DND-41 (cell line): ENCODE data around the gene CNIH2.

Source experiments
- ATAC-seq: fragments of 200-7000 bp; cut with Tn5 transposase; 3 replicates; pipeline ENCODE4 v1.9.1; 2021; ENCODE audit warnings: low read depth; ENCODE audit not compliant: insufficient read depth
- DNase-seq: peaks from one replicate; pipeline ENCODE4 v3.0.0-alpha.2; 2020
- H2AFZ ChIP-seq: 2 replicates; pipeline ENCODE4 v1.6.0; 2012; ENCODE audit warnings: low read depth, low read length
- H3K27ac ChIP-seq: 2 replicates; pipeline ENCODE4 v1.5.1; 2012; ENCODE audit warnings: low read length, inconsistent platforms
- H3K27me3 ChIP-seq: fragments of 200-600 bp; sonication (generic); 2 replicates; pipeline ENCODE4 v1.6.0; 2012; ENCODE audit warnings: low read length, mild to moderate bottlenecking, inconsistent platforms; ENCODE audit not compliant: insufficient read depth, poor library complexity
- H3K36me3 ChIP-seq: 2 replicates; pipeline ENCODE4 v1.5.1; 2012; ENCODE audit warnings: low read length, inconsistent platforms; ENCODE audit not compliant: insufficient read depth
- H3K4me1 ChIP-seq: 2 replicates; pipeline ENCODE4 v1.5.1; 2012; ENCODE audit warnings: mild to moderate bottlenecking, low read length; ENCODE audit not compliant: insufficient read depth
- H3K4me2 ChIP-seq: 2 replicates; pipeline ENCODE4 v1.6.0; 2012; ENCODE audit warnings: mild to moderate bottlenecking, moderate library complexity, low read length, inconsistent platforms; ENCODE audit not compliant: insufficient read depth
- H3K4me3 ChIP-seq, 2 experiments: fragments of 200-600 bp in 1 of 2; shearing (Covaris generic) in 1 of 2; 2 replicates each; pipeline ENCODE4 v1.5.1; 2012 to 2016; ENCODE audit warnings: inconsistent platforms in 2 of 2, low read length in 2 of 2, mild to moderate bottlenecking in 2 of 2, low read depth in 1 of 2, moderate library complexity in 1 of 2
- H3K79me2 ChIP-seq: 2 replicates; pipeline ENCODE4 v1.6.0; 2012; ENCODE audit warnings: low read length, inconsistent platforms; ENCODE audit not compliant: insufficient read depth
- H3K9ac ChIP-seq: 2 replicates; pipeline ENCODE4 v1.6.0; 2012; ENCODE audit warnings: low read depth, mild to moderate bottlenecking, inconsistent platforms, low read length, moderate library complexity
- H3K9me3 ChIP-seq: 2 replicates; pipeline ENCODE4 v1.5.1; 2012; ENCODE audit warnings: low read length, moderate library complexity, mild to moderate bottlenecking, inconsistent platforms; ENCODE audit not compliant: insufficient read depth, severe bottlenecking
- H4K20me1 ChIP-seq: 2 replicates; pipeline ENCODE4 v1.6.0; 2012; ENCODE audit warnings: low read length; ENCODE audit not compliant: insufficient read depth
- EZH2 ChIP-seq: IDR thresholded peaks from 3 replicates; pipeline ENCODE4 v1.6.1; 2012; ENCODE audit warnings: borderline replicate concordance, low read depth, mild to moderate bottlenecking, moderate library complexity, low read length, inconsistent platforms; ENCODE audit not compliant: severe bottlenecking
- TF ChIP-seq, protein P1 (sequence below): IDR thresholded peaks from 2 replicates; pipeline ENCODE4 v1.5.1; 2012; ENCODE audit warnings: borderline replicate concordance, low read length, moderate library complexity, mild to moderate bottlenecking; ENCODE audit not compliant: poor library complexity, severe bottlenecking; ENCODE audit errors: extremely low read depth

CNIH2 gene

DNA sequence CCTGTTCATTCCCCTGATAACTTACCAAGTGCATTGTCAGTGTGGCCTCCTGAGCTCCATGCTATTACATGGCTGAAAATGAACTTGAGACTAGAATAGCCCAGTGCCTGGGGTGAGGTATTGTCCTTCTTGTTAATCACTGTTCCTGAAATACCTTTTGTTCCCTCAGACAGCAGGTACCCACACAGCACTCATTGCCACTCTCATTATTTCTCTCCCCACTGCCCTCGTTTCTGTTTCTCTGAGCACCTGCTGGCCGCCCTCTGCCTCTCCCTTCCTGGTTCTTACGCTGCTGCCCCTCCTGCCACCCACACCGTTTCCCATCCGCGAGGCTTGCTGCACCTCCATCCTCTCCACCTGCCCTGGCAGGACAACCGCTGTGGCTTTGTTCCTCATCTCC lies 46.4 kb upstream of the CNIH2 start:
- Histone ChIP-seq H3K27ac (no peak overlapping the region), H3K27me3 (no peaks in the 10 kb centered on the region), H2AFZ (no peak overlapping the region), H4K20me1 (no peaks in the 10 kb centered on the region), H3K4me3 (no peak overlapping the region), H3K4me2 (no peak overlapping the region), H3K9me3 (no peaks in the 10 kb centered on the region), H3K4me1 (no peaks in the 10 kb centered on the region), H3K79me2 (no peaks in the 10 kb centered on the region), H3K9ac (no peak overlapping the region), H3K36me3 (peaks cover 35% of the 10 kb centered on the region)
- ATAC-seq: no peak
- no peak for DNase-seq
- TF ChIP-seq EZH2: no peak
- TF ChIP-seq, protein P1, sequence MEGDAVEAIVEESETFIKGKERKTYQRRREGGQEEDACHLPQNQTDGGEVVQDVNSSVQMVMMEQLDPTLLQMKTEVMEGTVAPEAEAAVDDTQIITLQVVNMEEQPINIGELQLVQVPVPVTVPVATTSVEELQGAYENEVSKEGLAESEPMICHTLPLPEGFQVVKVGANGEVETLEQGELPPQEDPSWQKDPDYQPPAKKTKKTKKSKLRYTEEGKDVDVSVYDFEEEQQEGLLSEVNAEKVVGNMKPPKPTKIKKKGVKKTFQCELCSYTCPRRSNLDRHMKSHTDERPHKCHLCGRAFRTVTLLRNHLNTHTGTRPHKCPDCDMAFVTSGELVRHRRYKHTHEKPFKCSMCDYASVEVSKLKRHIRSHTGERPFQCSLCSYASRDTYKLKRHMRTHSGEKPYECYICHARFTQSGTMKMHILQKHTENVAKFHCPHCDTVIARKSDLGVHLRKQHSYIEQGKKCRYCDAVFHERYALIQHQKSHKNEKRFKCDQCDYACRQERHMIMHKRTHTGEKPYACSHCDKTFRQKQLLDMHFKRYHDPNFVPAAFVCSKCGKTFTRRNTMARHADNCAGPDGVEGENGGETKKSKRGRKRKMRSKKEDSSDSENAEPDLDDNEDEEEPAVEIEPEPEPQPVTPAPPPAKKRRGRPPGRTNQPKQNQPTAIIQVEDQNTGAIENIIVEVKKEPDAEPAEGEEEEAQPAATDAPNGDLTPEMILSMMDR: no peak

DNA sequence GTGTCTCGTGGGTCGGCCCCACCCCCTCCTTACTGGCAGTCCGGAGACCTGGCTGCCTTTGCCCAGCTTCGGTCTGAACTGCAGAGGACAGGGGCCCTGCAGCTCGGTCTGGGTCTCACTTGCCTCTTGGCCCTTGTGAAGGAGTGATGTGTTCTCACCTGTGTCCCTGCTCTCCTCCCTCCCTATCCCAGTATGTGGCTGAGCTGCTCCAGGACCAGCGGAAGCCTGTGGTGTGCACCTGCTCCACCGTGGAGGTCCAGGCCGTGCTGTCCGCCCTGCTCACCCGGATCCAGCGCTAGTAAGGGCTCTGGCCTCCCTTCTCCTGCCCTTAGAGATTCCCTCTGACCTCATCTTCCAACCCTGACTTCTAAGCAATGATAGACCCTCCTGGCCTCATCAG lies 45.2 kb upstream of the CNIH2 start:
- H3K27ac ChIP-seq: no peak overlapping the region
- H3K9ac ChIP-seq: no peak overlapping the region
- H3K4me3 ChIP-seq: no peak overlapping the region
- H3K9me3 ChIP-seq: no peaks in the 10 kb centered on the region
- H3K79me2 ChIP-seq: no peaks in the 10 kb centered on the region
- ATAC-seq (no peak), DNase-seq (no peak)
- no peaks in the 10 kb centered on the region for H4K20me1 ChIP-seq
- H3K4me2 ChIP-seq: no peak overlapping the region
- no peaks in the 10 kb centered on the region for H3K4me1 ChIP-seq
- peaks cover 35% of the 10 kb centered on the region for H3K36me3 ChIP-seq
- no peaks in the 10 kb centered on the region for H3K27me3 ChIP-seq
- H2AFZ ChIP-seq: no peak overlapping the region
- no peak for TF ChIP-seq EZH2
- TF ChIP-seq, protein P1: no peak

DNA sequence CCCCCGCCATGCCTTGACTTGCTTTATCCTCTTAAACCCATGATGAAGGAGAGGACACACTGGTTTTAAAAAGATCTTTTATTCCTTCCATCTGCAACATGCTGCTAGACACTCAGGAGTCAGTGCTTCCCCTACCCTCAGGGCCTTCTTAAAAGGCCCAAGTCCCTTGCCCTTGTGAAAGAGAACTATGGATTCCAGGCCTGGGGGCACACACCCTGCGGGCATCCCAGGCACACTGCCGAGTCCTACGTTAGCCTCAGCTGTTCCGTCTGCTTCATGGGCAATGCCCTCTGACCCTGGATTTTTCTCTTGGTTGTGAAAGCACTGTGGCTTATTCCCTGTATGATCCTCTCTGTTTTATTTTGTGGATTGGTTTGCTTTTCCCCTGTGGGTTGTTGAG lies 44.7 kb upstream of the CNIH2 start:
- TF ChIP-seq, protein P1: no peak
- TF ChIP-seq EZH2: no peak
- DNase-seq: no peak
- Histone ChIP-seq H3K4me1 (no peaks in the 10 kb centered on the region), H3K9me3 (no peaks in the 10 kb centered on the region), H3K79me2 (no peaks in the 10 kb centered on the region), H3K36me3 (peaks cover 35% of the 10 kb centered on the region), H4K20me1 (no peaks in the 10 kb centered on the region), H3K27ac (no peak overlapping the region), H3K27me3 (no peaks in the 10 kb centered on the region), H3K9ac (no peak overlapping the region), H3K4me3 (no peak overlapping the region), H2AFZ (no peak overlapping the region), H3K4me2 (no peak overlapping the region)
- no peak for ATAC-seq

DNA sequence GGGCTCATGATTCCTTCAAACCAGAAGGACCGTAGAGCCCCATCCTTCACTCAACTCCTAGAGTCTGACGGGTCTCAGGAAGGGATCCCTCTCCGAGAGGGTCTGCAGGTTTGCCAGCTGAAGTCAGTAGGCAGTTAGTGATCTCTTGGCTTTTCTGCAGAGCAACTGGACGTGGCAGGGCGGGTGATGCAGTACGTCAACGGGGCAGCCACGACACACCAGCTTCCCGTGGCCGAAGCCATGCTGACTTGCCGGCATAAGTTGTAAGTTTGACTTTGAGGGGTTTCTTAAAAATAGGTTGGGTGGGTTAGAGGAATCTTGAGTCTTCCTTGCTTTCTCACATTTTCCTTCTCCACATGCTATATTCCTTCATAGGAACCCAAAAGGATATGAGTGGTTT lies 42.8 kb upstream of the CNIH2 start:
- Histone ChIP-seq H4K20me1 (no peaks in the 10 kb centered on the region), H3K4me3 (no peak overlapping the region), H3K9me3 (no peaks in the 10 kb centered on the region), H3K4me1 (no peaks in the 10 kb centered on the region), H3K27ac (no peak overlapping the region), H3K4me2 (no peak overlapping the region), H2AFZ (no peak overlapping the region), H3K79me2 (no peaks in the 10 kb centered on the region), H3K9ac (no peak overlapping the region), H3K27me3 (no peaks in the 10 kb centered on the region), H3K36me3 (peaks cover 40% of the 10 kb centered on the region)
- TF ChIP-seq EZH2: no peak
- TF ChIP-seq, protein P1: no peak
- ATAC-seq: no peak
- no peak for DNase-seq
